NB4 (cell line): ENCODE data around the gene FASN.

Experiments
- POLR2A ChIP-seq: IDR thresholded peaks from 2 replicates; pipeline ENCODE4 v1.6.1; 2011; ENCODE audit warnings: mild to moderate bottlenecking; ENCODE audit not compliant: insufficient read length; ENCODE audit errors: extremely low read depth
- TF ChIP-seq, protein P1 (sequence below): IDR thresholded peaks from 2 replicates; pipeline ENCODE4 v1.6.1; 2011; ENCODE audit warnings: low read depth, low read length
- TF ChIP-seq, protein P2 (sequence below): IDR thresholded peaks from one replicate; pipeline ENCODE4 v1.5.1; 2012; ENCODE audit warnings: low read depth, low read length

- TF ChIP-seq, protein P1, sequence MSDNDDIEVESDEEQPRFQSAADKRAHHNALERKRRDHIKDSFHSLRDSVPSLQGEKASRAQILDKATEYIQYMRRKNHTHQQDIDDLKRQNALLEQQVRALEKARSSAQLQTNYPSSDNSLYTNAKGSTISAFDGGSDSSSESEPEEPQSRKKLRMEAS, result no peak
- TF ChIP-seq, protein P2, sequence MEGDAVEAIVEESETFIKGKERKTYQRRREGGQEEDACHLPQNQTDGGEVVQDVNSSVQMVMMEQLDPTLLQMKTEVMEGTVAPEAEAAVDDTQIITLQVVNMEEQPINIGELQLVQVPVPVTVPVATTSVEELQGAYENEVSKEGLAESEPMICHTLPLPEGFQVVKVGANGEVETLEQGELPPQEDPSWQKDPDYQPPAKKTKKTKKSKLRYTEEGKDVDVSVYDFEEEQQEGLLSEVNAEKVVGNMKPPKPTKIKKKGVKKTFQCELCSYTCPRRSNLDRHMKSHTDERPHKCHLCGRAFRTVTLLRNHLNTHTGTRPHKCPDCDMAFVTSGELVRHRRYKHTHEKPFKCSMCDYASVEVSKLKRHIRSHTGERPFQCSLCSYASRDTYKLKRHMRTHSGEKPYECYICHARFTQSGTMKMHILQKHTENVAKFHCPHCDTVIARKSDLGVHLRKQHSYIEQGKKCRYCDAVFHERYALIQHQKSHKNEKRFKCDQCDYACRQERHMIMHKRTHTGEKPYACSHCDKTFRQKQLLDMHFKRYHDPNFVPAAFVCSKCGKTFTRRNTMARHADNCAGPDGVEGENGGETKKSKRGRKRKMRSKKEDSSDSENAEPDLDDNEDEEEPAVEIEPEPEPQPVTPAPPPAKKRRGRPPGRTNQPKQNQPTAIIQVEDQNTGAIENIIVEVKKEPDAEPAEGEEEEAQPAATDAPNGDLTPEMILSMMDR, result no peak
- TF ChIP-seq POLR2A, result no peak
Measured at GRCh38 chr17:82077617-82078358, 20.2 kb downstream of the FASN start.
